Large intestine (tissue), 3 donors: ENCODE results near the gene SLC16A12. TPM values are rescaled to one million over a fixed set of nuclear protein-coding genes. Genes with fewer than 3 reads are reported as not detected.
"Not testable (repeated sequence)": the region's sequence is repeated elsewhere in the genome, so short reads cannot be mapped to it uniquely, and the experiment has no call there.

ENCODE experiments used
- DNase-seq, 2 donors: peaks; one replicate each; pipeline versions ENCODE4 v3.0.0 to v3.0.0-alpha.2; 2013
- H3K27ac ChIP-seq: one replicate; pipeline ENCODE4 v1.5.1; 2013; ENCODE audit warnings: low read length
- H3K27me3 ChIP-seq: 2 replicates; pipeline ENCODE4 v1.6.1; 2013; ENCODE audit warnings: low read length; ENCODE audit not compliant: control insufficient read depth, insufficient read depth
- H3K36me3 ChIP-seq: 2 replicates; pipeline ENCODE4 v1.6.1; 2013; ENCODE audit warnings: low read length; ENCODE audit not compliant: control insufficient read depth, insufficient read depth
- H3K4me1 ChIP-seq: one replicate; pipeline ENCODE4 v1.6.1; 2013; ENCODE audit warnings: low read length; ENCODE audit not compliant: control insufficient read depth, insufficient read depth
- H3K4me3 ChIP-seq: one replicate; pipeline ENCODE4 v1.5.1; 2013; ENCODE audit warnings: low read length
- H3K9me3 ChIP-seq: one replicate; pipeline ENCODE4 v1.6.1; 2013; ENCODE audit warnings: mild to moderate bottlenecking, low read depth, low read length, moderate library complexity; ENCODE audit not compliant: control insufficient read depth
- WGBS: methylation state at CpG from one replicate; pipeline ENCODE4 v1.1.5; 2013; ENCODE audit warnings: low lambda C conversion rate; ENCODE audit not compliant: insufficient coverage; 5-methylcytosine and 5-hydroxymethylcytosine counted together
- polyA plus RNA-seq: library from polyadenylated mRNA; unstranded; fragments of 120-200 nt; gene quantifications from one replicate; pipeline ENCODE4 v1.2.1, GENCODE V29; 2013

The SLC16A12 gene
- polyA plus RNA-seq, 1 donor = 1.1 TPM

GRCh38 chr10:89392974-89393373 is 142.4 kb downstream of the SLC16A12 start:
- Histone ChIP-seq H3K27ac (peak overlapping the region; percentile 63), H3K4me3 (peak overlapping the region; percentile 45), H3K9me3 (no peaks in the 10 kb centered on the region), H3K36me3 (no peaks in the 10 kb centered on the region), H3K27me3 (no peaks in the 10 kb centered on the region), H3K4me1 (peaks cover 12% of the 10 kb centered on the region)
- WGBS = no CpG with 5 or more reads among the region's 2 CpGs
- peak; percentile 56 to 61 for DNase-seq

- peak; percentile 83 to 86 for DNase-seq
- Histone ChIP-seq H3K4me3 (peak within 1 kb of the TSS; percentile 45), H3K27me3 (no peaks in the 10 kb centered on the region), H3K27ac (peak within 1 kb of the TSS; percentile 63), H3K9me3 (no peaks in the 10 kb centered on the region), H3K4me1 (peaks cover 12% of the 10 kb centered on the region), H3K36me3 (no peaks in the 10 kb centered on the region)
- WGBS = no CpG with 5 or more reads among the region's 8 CpGs
Observed at GRCh38 chr10:89391907-89392756, 143.3 kb downstream of the SLC16A12 start, which contains the start of gene IFIT1. TSS of gene IFIT1 (plus strand) at chr10:89392623. CDS start at chr10:89392713, 90 bp downstream.

- not testable (repeated sequence) for H3K9me3 ChIP-seq, H3K27ac ChIP-seq, H3K27me3 ChIP-seq, DNase-seq, H3K36me3 ChIP-seq, H3K4me3 ChIP-seq
- H3K4me1 ChIP-seq = peaks cover 12% of the 10 kb centered on the region
- 100% methylated on average over 2 of the region's 4 CpGs for WGBS
Observed at GRCh38 chr10:89391226-89391576, 144.2 kb downstream of the SLC16A12 start.

GRCh38 chr10:89390476-89391225 is 144.7 kb downstream of the SLC16A12 start:
- H3K27me3 ChIP-seq = no peaks in the 10 kb centered on the region
- H3K27ac ChIP-seq = no peak overlapping the region
- H3K9me3 ChIP-seq = no peaks in the 10 kb centered on the region
- H3K4me1 ChIP-seq = peaks cover 12% of the 10 kb centered on the region
- WGBS = 83% methylated on average over 5 of the region's 5 CpGs
- H3K36me3 ChIP-seq = no peaks in the 10 kb centered on the region
- no peak for DNase-seq
- H3K4me3 ChIP-seq = no peak overlapping the region

GRCh38 chr10:89389254-89389653 is 146.1 kb downstream of the SLC16A12 start:
- Histone ChIP-seq H3K4me3 (no peak overlapping the region), H3K9me3 (no peaks in the 10 kb centered on the region), H3K36me3 (no peaks in the 10 kb centered on the region), H3K27ac (no peak overlapping the region), H3K4me1 (peaks cover 12% of the 10 kb centered on the region), H3K27me3 (no peaks in the 10 kb centered on the region)
- WGBS = 100% methylated on average over 1 of the region's 1 CpG
- DNase-seq = no peak

- no peak overlapping the region for H3K27ac ChIP-seq
- WGBS = no CpG with 5 or more reads among the region's 2 CpGs
- peaks cover 12% of the 10 kb centered on the region for H3K4me1 ChIP-seq
- H3K27me3 ChIP-seq = no peaks in the 10 kb centered on the region
- H3K4me3 ChIP-seq = no peak overlapping the region
- no peaks in the 10 kb centered on the region for H3K36me3 ChIP-seq
- DNase-seq = no peak
- H3K9me3 ChIP-seq = no peaks in the 10 kb centered on the region
Observed at GRCh38 chr10:89388806-89389205, 146.6 kb downstream of the SLC16A12 start.

GRCh38 chr10:89384474-89385340 is 150.7 kb downstream of the SLC16A12 start:
- Histone ChIP-seq H3K4me1 (no peaks in the 10 kb centered on the region), H3K27me3 (no peaks in the 10 kb centered on the region), H3K4me3 (no peak overlapping the region), H3K27ac (no peak overlapping the region), H3K36me3 (no peaks in the 10 kb centered on the region), H3K9me3 (no peaks in the 10 kb centered on the region)
- DNase-seq = no peak
- 100% methylated on average over 1 of the region's 4 CpGs for WGBS

- no peaks in the 10 kb centered on the region for H3K27me3 ChIP-seq
- H3K4me3 ChIP-seq = no peak overlapping the region
- H3K4me1 ChIP-seq = no peaks in the 10 kb centered on the region
- WGBS = no CpG with 5 or more reads among the region's 1 CpG
- no peaks in the 10 kb centered on the region for H3K36me3 ChIP-seq
- no peak for DNase-seq
- H3K27ac ChIP-seq = no peak overlapping the region
- no peaks in the 10 kb centered on the region for H3K9me3 ChIP-seq
Observed at GRCh38 chr10:89382757-89383156, 152.6 kb downstream of the SLC16A12 start.
